Stimulated activated CD8-positive, alpha-beta memory T cell treated with anti-CD3 and anti-CD28 coated beads, Interleukin-4, amount 100 ng/mL, for 24 hours (primary cell): ENCODE results near the gene MYO7B.
"Not testable (repeated sequence)": the region's sequence is repeated elsewhere in the genome, so short reads cannot be mapped to it uniquely, and the experiment has no call there.

Source experiments
- DNase-seq: peaks from one replicate; pipeline ENCODE4 v3.0.0-alpha.2; 2020; ENCODE audit warnings: low read depth

The MYO7B gene

GRCh38 chr2:127552846-127553245, 17.4 kb downstream of the MYO7B start:
- DNase-seq: no peak

- no peak for DNase-seq
Observed at GRCh38 chr2:127558911-127559310, 23.4 kb downstream of the MYO7B start.

- DNase-seq: no peak
Observed at GRCh38 chr2:127559454-127559853, 24.0 kb downstream of the MYO7B start.

GRCh38 chr2:127560201-127560930, 24.9 kb downstream of the MYO7B start:
- no peak for DNase-seq

- no peak for DNase-seq
Observed at GRCh38 chr2:127560931-127561280, 25.4 kb downstream of the MYO7B start.

- DNase-seq: no peak
Observed at GRCh38 chr2:127561371-127561770, 25.9 kb downstream of the MYO7B start.

- DNase-seq: no peak
Observed at GRCh38 chr2:127562936-127563335, 27.5 kb downstream of the MYO7B start.

- DNase-seq: no peak
Observed at GRCh38 chr2:127563458-127564428, 28.3 kb downstream of the MYO7B start.

- no peak for DNase-seq
Observed at GRCh38 chr2:127564429-127565260, 29.2 kb downstream of the MYO7B start.

GRCh38 chr2:127565261-127566138, 30.0 kb downstream of the MYO7B start:
- DNase-seq: no peak

GRCh38 chr2:127566139-127566417, 30.6 kb downstream of the MYO7B start:
- DNase-seq: no peak

- DNase-seq: no peak
Observed at GRCh38 chr2:127566576-127566975, 31.1 kb downstream of the MYO7B start.

- DNase-seq: no peak
Observed at GRCh38 chr2:127567351-127567854, 31.9 kb downstream of the MYO7B start.

- DNase-seq: no peak
Observed at GRCh38 chr2:127568128-127568527, 32.6 kb downstream of the MYO7B start.

GRCh38 chr2:127569666-127570065, 34.2 kb downstream of the MYO7B start:
- DNase-seq: no peak

GRCh38 chr2:127570282-127571250, 35.1 kb downstream of the MYO7B start:
- no peak for DNase-seq

- not testable (repeated sequence) for DNase-seq
Observed at GRCh38 chr2:127572352-127572751, 36.9 kb downstream of the MYO7B start.

GRCh38 chr2:127572841-127573240, 37.4 kb downstream of the MYO7B start:
- no peak for DNase-seq

GRCh38 chr2:127573298-127573697, 37.8 kb downstream of the MYO7B start:
- DNase-seq: no peak

- DNase-seq: no peak
Observed at GRCh38 chr2:127573771-127574170, 38.3 kb downstream of the MYO7B start.
